Prostate gland (tissue), 2 donors: ENCODE measurements around the gene PLCE1.

Experiments
- CTCF ChIP-seq, 4 experiments: fragments of 200-600 bp in 2 of 4; fragments of 450-650 bp in 2 of 4; sonication (generic) in 2 of 4; IDR thresholded peaks; 1 replicate in 3 of 4; 2 replicates in 1 of 4; pipeline ENCODE4 v1.5.1; 2016 to 2019; ENCODE audit warnings: antibody characterized with exemption in 4 of 4, mild to moderate bottlenecking in 2 of 4, moderate library complexity in 2 of 4
- POLR2A ChIP-seq: fragments of 450-650 bp; IDR thresholded peaks from one replicate; pipeline ENCODE4 v1.6.1; 2016; ENCODE audit warnings: antibody characterized with exemption, mild to moderate bottlenecking
- POLR2AphosphoS5 ChIP-seq: sonication (generic); formaldehyde crosslinking; IDR thresholded peaks from one replicate; pipeline ENCODE4 v1.6.1; 2017; ENCODE audit warnings: antibody characterized with exemption

- TF ChIP-seq CTCF (IDR thresholded peaks at IDR 0.05) (no peak), POLR2AphosphoS5 (no peak), POLR2A (no peak)
Measured at GRCh38 chr10:93947524-93947923, 46.2 kb upstream of the PLCE1 start.
